ENCODE measurements around the gene PCCA.

PCCA gene

GRCh38 chr13:100230769-100231149, 141.9 kb downstream of the PCCA start:
- no peak overlapping the region for H3K27ac ChIP-seq (ENCODE audit: low read length)
- no peak overlapping the region for H3K4me3 ChIP-seq (ENCODE audit: low read length)
- H3K36me3 ChIP-seq (ENCODE audit: control insufficient read depth, insufficient read depth, low read length), result no peaks in the 10 kb centered on the region
- no CpG with 5 or more reads among the region's 3 CpGs for WGBS (ENCODE audit: insufficient coverage, insufficient read length)
- no peaks in the 10 kb centered on the region; the same call in 1 of the 2 replicates for H3K4me1 ChIP-seq (ENCODE audit: control insufficient read depth, insufficient read depth, low read length)
- H3K27me3 ChIP-seq (ENCODE audit: control insufficient read depth, insufficient read depth, low read length), result no peaks in the 10 kb centered on the region
- no peaks in the 10 kb centered on the region for H3K9me3 ChIP-seq (ENCODE audit: control insufficient read depth, insufficient read depth, low read length)
- no peak for DNase-seq (ENCODE audit: low read depth, low spot score)

- Histone ChIP-seq H3K9me3 (ENCODE audit: control insufficient read depth, insufficient read depth, low read length) (no peaks in the 10 kb centered on the region), H3K36me3 (ENCODE audit: control insufficient read depth, insufficient read depth, low read length) (no peaks in the 10 kb centered on the region), H3K27me3 (ENCODE audit: control insufficient read depth, insufficient read depth, low read length) (no peaks in the 10 kb centered on the region), H3K4me3 (ENCODE audit: low read length) (no peak overlapping the region), H3K4me1 (ENCODE audit: control insufficient read depth, insufficient read depth, low read length) (no peaks in the 10 kb centered on the region; the same call in 1 of the 2 replicates), H3K27ac (ENCODE audit: low read length) (no peak overlapping the region)
- no peak for DNase-seq (ENCODE audit: low read depth, low spot score)
- no CpG with 5 or more reads among the region's 3 CpGs for WGBS (ENCODE audit: insufficient coverage, insufficient read length)
These were observed 142.3 kb downstream of the PCCA start for GRCh38 chr13:100231176-100231575.

- no peaks in the 10 kb centered on the region; the same call in 1 of the 2 replicates for H3K4me1 ChIP-seq (ENCODE audit: control insufficient read depth, insufficient read depth, low read length)
- H3K27ac ChIP-seq (ENCODE audit: low read length), result no peak overlapping the region
- DNase-seq (ENCODE audit: low read depth, low spot score), result no peak
- no peaks in the 10 kb centered on the region for H3K36me3 ChIP-seq (ENCODE audit: control insufficient read depth, insufficient read depth, low read length)
- H3K27me3 ChIP-seq (ENCODE audit: control insufficient read depth, insufficient read depth, low read length), result no peaks in the 10 kb centered on the region
- no peak overlapping the region for H3K4me3 ChIP-seq (ENCODE audit: low read length)
- WGBS (ENCODE audit: insufficient coverage, insufficient read length), result no CpG with 5 or more reads among the region's 4 CpGs
- no peaks in the 10 kb centered on the region for H3K9me3 ChIP-seq (ENCODE audit: control insufficient read depth, insufficient read depth, low read length)
These were observed 145.1 kb downstream of the PCCA start for GRCh38 chr13:100234006-100234405.

GRCh38 chr13:100234524-100235136, 145.7 kb downstream of the PCCA start:
- Histone ChIP-seq H3K4me1 (ENCODE audit: control insufficient read depth, insufficient read depth, low read length) (no peaks in the 10 kb centered on the region; the same call in 1 of the 2 replicates), H3K27ac (ENCODE audit: low read length) (no peak overlapping the region), H3K4me3 (ENCODE audit: low read length) (no peak overlapping the region), H3K36me3 (ENCODE audit: control insufficient read depth, insufficient read depth, low read length) (no peaks in the 10 kb centered on the region), H3K27me3 (ENCODE audit: control insufficient read depth, insufficient read depth, low read length) (no peaks in the 10 kb centered on the region), H3K9me3 (ENCODE audit: control insufficient read depth, insufficient read depth, low read length) (no peaks in the 10 kb centered on the region)
- no CpG with 5 or more reads among the region's 4 CpGs for WGBS (ENCODE audit: insufficient coverage, insufficient read length)
- no peak for DNase-seq (ENCODE audit: low read depth, low spot score)

GRCh38 chr13:100235311-100235901, 146.5 kb downstream of the PCCA start:
- Histone ChIP-seq H3K27me3 (ENCODE audit: control insufficient read depth, insufficient read depth, low read length) (no peaks in the 10 kb centered on the region), H3K36me3 (ENCODE audit: control insufficient read depth, insufficient read depth, low read length) (no peaks in the 10 kb centered on the region), H3K27ac (ENCODE audit: low read length) (no peak overlapping the region), H3K9me3 (ENCODE audit: control insufficient read depth, insufficient read depth, low read length) (no peaks in the 10 kb centered on the region), H3K4me1 (ENCODE audit: control insufficient read depth, insufficient read depth, low read length) (no peaks in the 10 kb centered on the region), H3K4me3 (ENCODE audit: low read length) (no peak overlapping the region)
- no CpG with 5 or more reads among the region's 5 CpGs for whole genome bisulfite sequencing (ENCODE audit: insufficient coverage, insufficient read length)
- DNase-seq (ENCODE audit: low read depth, low spot score), result no peak

- Histone ChIP-seq H3K27ac (ENCODE audit: low read length) (no peak overlapping the region), H3K4me3 (ENCODE audit: low read length) (no peak overlapping the region), H3K27me3 (ENCODE audit: control insufficient read depth, insufficient read depth, low read length) (no peaks in the 10 kb centered on the region), H3K4me1 (ENCODE audit: control insufficient read depth, insufficient read depth, low read length) (no peaks in the 10 kb centered on the region), H3K9me3 (ENCODE audit: control insufficient read depth, insufficient read depth, low read length) (no peaks in the 10 kb centered on the region), H3K36me3 (ENCODE audit: control insufficient read depth, insufficient read depth, low read length) (no peaks in the 10 kb centered on the region)
- no CpG with 5 or more reads among the region's 4 CpGs for WGBS (ENCODE audit: insufficient coverage, insufficient read length)
- DNase-seq (ENCODE audit: low read depth, low spot score), result no peak
These were observed 151.4 kb downstream of the PCCA start for GRCh38 chr13:100240109-100240779.

GRCh38 chr13:100244431-100244830, 155.5 kb downstream of the PCCA start:
- H3K4me1 ChIP-seq (ENCODE audit: control insufficient read depth, insufficient read depth, low read length), result no peaks in the 10 kb centered on the region
- no peaks in the 10 kb centered on the region for H3K9me3 ChIP-seq (ENCODE audit: control insufficient read depth, insufficient read depth, low read length)
- no peaks in the 10 kb centered on the region for H3K27me3 ChIP-seq (ENCODE audit: control insufficient read depth, insufficient read depth, low read length)
- H3K4me3 ChIP-seq (ENCODE audit: low read length), result no peak overlapping the region
- no peaks in the 10 kb centered on the region for H3K36me3 ChIP-seq (ENCODE audit: control insufficient read depth, insufficient read depth, low read length)
- H3K27ac ChIP-seq (ENCODE audit: low read length), result no peak overlapping the region
- WGBS (ENCODE audit: insufficient coverage, insufficient read length), result no CpG with 5 or more reads among the region's 3 CpGs
- no peak for DNase-seq (ENCODE audit: low read depth, low spot score)

- Histone ChIP-seq H3K36me3 (ENCODE audit: control insufficient read depth, insufficient read depth, low read length) (no peaks in the 10 kb centered on the region), H3K9me3 (ENCODE audit: control insufficient read depth, insufficient read depth, low read length) (no peaks in the 10 kb centered on the region), H3K27me3 (ENCODE audit: control insufficient read depth, insufficient read depth, low read length) (no peaks in the 10 kb centered on the region), H3K27ac (ENCODE audit: low read length) (no peak overlapping the region), H3K4me3 (ENCODE audit: low read length) (no peak overlapping the region), H3K4me1 (ENCODE audit: control insufficient read depth, insufficient read depth, low read length) (no peaks in the 10 kb centered on the region)
- no CpG with 5 or more reads among the region's 1 CpG for WGBS (ENCODE audit: insufficient coverage, insufficient read length)
- no peak for DNase-seq (ENCODE audit: low read depth, low spot score)
These were observed 156.2 kb downstream of the PCCA start for GRCh38 chr13:100245104-100245503.

GRCh38 chr13:100247937-100248336, 159.0 kb downstream of the PCCA start:
- Histone ChIP-seq H3K4me1 (ENCODE audit: control insufficient read depth, insufficient read depth, low read length) (no peaks in the 10 kb centered on the region), H3K4me3 (ENCODE audit: low read length) (no peak overlapping the region), H3K9me3 (ENCODE audit: control insufficient read depth, insufficient read depth, low read length) (no peaks in the 10 kb centered on the region), H3K27ac (ENCODE audit: low read length) (no peak overlapping the region), H3K27me3 (ENCODE audit: control insufficient read depth, insufficient read depth, low read length) (no peaks in the 10 kb centered on the region), H3K36me3 (ENCODE audit: control insufficient read depth, insufficient read depth, low read length) (no peaks in the 10 kb centered on the region)
- WGBS (ENCODE audit: insufficient coverage, insufficient read length), result no CpG with 5 or more reads among the region's 1 CpG
- no peak for DNase-seq (ENCODE audit: low read depth, low spot score)

- no CpG with 5 or more reads among the region's 7 CpGs for WGBS (ENCODE audit: insufficient coverage, insufficient read length)
- H3K36me3 ChIP-seq (ENCODE audit: control insufficient read depth, insufficient read depth, low read length), result no peaks in the 10 kb centered on the region
- peaks cover 1% of the 10 kb centered on the region; the same call in 1 of the 2 replicates for H3K4me1 ChIP-seq (ENCODE audit: control insufficient read depth, insufficient read depth, low read length)
- no peaks in the 10 kb centered on the region for H3K9me3 ChIP-seq (ENCODE audit: control insufficient read depth, insufficient read depth, low read length)
- H3K27ac ChIP-seq (ENCODE audit: low read length), result no peak overlapping the region
- no peaks in the 10 kb centered on the region for H3K27me3 ChIP-seq (ENCODE audit: control insufficient read depth, insufficient read depth, low read length)
- no peak for DNase-seq (ENCODE audit: low read depth, low spot score)
- no peak overlapping the region for H3K4me3 ChIP-seq (ENCODE audit: low read length)
These were observed 165.1 kb downstream of the PCCA start for GRCh38 chr13:100254002-100254401.
